Measurements from ENCODE around the gene DDIT3.

Gene DDIT3

GRCh38 chr12:57487597-57488401 lies 32.5 kb downstream of the DDIT3 start, which contains the start of gene MARS1:
Gene MARS1 (plus strand): TSS chr12:57488068. CDS start chr12:57488091, 23 bp downstream.
- DNase-seq (ENCODE audit: low read depth in 2 of 3, low spot score in 2 of 3) = peak in 2 of 3 experiments; percentile 80 to 83

DNA sequence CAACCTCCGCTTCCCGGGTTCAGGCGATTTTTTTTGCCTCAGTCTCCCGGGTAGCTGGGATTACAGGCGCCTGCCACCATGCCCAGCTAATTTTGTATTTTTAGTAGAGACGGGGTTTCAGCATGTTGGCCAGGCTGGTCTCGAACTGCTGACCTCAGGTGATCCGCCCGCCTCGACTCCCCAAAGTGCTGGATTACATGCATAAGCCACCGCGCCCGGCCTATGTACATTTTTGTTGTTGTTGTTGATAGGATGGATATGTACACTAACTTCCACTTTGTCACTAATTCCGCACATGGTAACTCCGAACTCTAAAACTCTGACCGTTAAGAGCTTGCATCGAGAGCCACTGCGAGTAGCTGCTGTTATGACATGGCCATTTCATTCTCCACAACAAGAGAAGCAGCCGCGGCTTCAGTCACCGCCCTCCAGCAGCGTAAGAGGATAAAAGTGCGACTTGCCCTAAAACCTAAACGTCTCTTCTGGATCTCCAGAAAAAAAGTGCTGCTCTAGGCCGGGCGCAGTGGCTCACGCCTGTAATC lies 33.2 kb downstream of the DDIT3 start:
- DNase-seq (ENCODE audit: low read depth in 2 of 3, low spot score in 2 of 3) = no peak

GRCh38 chr12:57485695-57486094 lies 34.6 kb downstream of the DDIT3 start:
- DNase-seq (ENCODE audit: low read depth in 2 of 3, low spot score in 2 of 3) = no peak

- no peak for DNase-seq (ENCODE audit: low read depth in 2 of 3, low spot score in 2 of 3)
Observed at GRCh38 chr12:57483466-57483865, 36.8 kb downstream of the DDIT3 start.

- no peak for DNase-seq (ENCODE audit: low read depth in 2 of 3, low spot score in 2 of 3)
Observed at GRCh38 chr12:57481671-57482070, 38.6 kb downstream of the DDIT3 start.

- DNase-seq (ENCODE audit: low read depth in 2 of 3, low spot score in 2 of 3) = no peak
Observed at GRCh38 chr12:57479376-57480115, 40.8 kb downstream of the DDIT3 start, which contains the start of gene ARHGAP9. Gene ARHGAP9 (minus strand): TSS chr12:57479866. CDS start chr12:57479406, 460 bp downstream.

DNA sequence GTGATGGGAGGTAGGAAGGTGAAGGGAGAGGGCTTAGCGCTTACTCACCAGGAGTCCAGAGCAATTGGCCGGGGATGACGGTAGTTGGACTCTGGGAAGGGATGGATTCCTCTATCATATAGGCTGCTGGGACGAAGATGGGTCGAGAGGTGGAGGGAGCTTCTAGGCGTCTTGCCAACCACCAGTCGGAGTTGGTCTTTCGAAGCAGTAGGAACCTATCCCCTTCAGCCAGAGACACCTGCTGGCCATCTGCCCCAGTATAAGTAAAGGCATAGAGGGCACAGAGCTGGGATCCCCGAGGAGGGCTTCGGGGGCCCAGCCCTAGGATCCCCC lies 41.3 kb downstream of the DDIT3 start:
- no peak for DNase-seq (ENCODE audit: low read depth in 2 of 3, low spot score in 2 of 3)

DNA sequence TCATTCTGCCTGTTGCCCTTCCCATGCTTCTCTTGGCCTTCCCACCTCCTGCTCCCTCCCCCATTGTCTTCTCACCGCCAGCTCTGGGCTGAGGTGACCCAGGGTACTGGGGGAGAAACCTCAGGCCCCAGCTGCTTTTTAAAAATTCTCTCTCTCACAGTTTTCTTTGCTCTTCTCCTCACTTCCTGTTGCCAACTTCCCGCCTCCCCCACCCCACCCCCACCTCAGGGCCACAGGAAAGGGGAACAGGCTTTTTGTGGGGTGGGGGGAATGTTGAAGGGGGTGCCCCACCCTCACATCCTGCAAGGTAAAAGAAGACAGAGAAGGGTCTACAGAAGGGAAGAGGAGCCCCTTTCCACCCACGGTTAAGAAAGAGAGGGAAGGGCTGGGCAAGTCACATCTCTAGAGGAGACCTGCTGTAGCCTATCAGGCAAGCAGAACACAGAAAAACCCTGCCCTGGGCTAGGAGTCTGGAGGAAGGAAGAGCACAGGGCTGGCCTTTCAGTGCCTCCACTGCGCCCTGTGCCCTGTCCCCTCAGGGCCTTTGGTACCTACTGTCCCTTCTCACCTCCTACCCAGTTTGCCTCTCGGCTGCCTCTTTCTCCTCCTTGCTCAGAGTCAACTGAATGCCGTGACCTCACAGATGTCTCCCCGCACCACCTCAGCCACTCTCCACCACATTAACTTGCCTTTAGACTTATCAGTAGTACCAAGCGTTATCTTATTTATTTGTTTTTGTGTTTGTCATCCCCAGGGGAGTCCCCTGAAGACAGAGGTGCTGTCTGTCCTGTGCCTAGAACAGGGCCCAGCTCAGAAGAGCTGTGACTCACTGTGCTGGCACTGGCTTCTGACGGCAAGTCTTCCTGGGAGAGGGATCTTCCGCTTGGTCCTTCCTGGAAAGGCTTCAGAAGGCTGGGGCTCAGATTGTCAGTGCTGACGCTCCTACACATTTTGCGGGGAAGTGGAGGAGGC lies 42.3 kb downstream of the DDIT3 start:
- DNase-seq (ENCODE audit: low read depth in 2 of 3, low spot score in 2 of 3) = no peak

DNA sequence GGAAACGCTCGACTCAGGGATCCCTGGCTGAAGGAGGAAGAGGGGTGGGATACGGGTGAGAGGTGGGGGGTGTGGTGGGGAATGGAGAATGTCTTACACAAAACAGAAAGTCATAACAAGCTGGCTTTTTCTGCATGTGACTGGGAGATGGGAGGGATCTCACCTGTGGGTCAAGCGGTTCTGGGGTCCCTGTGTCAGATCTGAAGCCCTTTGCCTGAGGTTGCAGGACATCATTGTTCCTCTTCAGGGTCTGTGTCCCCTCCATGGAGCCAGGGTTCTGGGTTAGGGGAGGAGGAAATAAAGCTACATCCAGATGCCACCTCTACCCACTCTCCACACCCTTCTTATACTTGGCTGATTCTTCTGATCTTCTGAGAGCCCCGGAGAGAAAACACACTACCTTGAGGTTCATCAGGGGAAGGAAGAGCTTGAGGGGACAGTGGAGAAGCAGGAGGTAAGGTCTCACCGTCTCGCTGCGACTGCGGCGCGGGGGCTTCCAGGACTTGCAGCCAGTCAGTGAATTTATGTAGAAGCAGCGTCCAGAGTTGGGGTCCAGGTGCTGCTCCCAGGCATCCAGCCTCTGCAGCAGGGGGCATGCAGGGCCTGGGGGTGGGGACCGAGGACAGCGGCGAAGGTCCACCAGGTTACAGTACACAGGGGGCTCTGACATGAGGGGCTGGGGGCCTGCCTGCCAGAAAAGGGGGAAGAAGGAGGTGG lies 43.2 kb downstream of the DDIT3 start:
- DNase-seq (ENCODE audit: low read depth in 2 of 3, low spot score in 2 of 3) = no peak

- DNase-seq (ENCODE audit: low read depth in 2 of 3, low spot score in 2 of 3) = no peak
Observed at GRCh38 chr12:57476162-57476992, 43.9 kb downstream of the DDIT3 start.

DNA sequence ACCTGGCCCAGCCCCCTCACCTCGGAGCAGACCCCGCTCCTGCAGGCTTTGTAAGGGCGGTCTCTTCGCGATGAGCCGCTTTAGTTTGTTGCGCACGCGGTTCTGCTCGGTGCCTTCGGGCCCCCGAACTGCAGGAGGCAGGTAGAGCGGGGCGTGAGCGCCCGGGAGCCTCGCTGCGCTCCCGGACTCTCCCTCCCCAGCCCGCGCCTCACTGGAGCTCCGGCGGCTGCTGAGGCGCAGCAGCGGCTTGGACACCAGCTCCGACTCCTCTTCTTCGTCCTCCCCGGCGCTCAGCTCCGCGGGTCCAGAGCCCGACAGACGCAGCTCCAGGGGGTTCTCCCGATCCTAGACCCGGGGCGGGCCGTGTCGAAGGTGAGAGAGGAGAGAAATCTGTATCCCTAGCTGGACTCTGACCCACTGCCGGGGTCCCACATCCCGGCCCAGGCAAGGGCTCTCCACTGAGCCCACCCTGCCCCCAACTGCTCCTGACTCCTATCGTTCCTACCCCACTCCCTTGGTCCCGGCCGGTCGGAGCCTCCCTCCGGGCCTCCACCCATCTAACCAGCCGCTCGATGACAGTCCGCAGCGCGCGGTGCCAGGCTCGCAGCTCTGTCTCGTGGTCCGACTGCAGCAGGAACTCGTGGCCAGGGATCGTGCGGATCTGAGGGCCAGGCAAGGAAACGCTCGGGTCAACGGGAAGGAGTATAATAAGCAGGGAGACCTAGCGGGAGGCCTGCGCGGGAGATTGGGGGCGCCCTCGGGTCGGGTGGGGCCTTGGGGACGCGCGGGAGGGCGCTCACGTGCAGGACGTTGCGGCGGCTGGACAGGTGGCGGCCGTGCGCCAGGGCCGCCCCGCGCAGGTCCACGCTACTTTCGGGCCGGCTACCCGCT lies 44.8 kb downstream of the DDIT3 start:
- DNase-seq (ENCODE audit: low read depth in 2 of 3, low spot score in 2 of 3) = no peak

- DNase-seq (ENCODE audit: low read depth in 2 of 3, low spot score in 2 of 3) = no peak
Observed at GRCh38 chr12:57474862-57475261, 45.5 kb downstream of the DDIT3 start.

GRCh38 chr12:57474430-57474829 lies 45.9 kb downstream of the DDIT3 start:
- DNase-seq (ENCODE audit: low read depth in 2 of 3, low spot score in 2 of 3) = no peak

- no peak for DNase-seq (ENCODE audit: low read depth in 2 of 3, low spot score in 2 of 3)
Observed at GRCh38 chr12:57473886-57474285, 46.4 kb downstream of the DDIT3 start.

GRCh38 chr12:57473392-57473791 lies 46.9 kb downstream of the DDIT3 start:
- no peak for DNase-seq (ENCODE audit: low read depth in 2 of 3, low spot score in 2 of 3)

GRCh38 chr12:57472391-57472790 lies 47.9 kb downstream of the DDIT3 start:
- DNase-seq (ENCODE audit: low read depth in 2 of 3, low spot score in 2 of 3) = no peak

DNA sequence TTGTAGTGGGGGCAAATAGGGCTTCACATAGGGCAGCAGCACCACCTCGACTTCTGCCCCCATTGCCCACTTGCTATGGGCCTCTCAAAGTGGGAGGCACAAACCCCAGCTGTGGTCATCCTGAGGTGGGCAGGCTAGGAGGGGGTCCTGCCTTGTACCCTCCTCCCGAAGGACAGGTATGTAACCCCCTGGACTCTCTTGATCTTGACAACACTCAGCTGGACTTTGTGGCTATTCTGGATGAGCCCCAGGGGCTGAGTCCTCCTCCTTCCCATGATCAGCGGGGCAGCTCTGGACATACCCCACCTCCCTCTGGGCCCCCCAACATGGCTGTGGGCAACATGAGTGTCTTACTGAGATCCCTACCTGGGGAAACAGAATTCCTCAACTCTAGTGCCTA lies 48.7 kb downstream of the DDIT3 start:
- DNase-seq (ENCODE audit: low read depth in 2 of 3, low spot score in 2 of 3) = no peak

GRCh38 chr12:57470970-57471656 lies 49.2 kb downstream of the DDIT3 start:
- DNase-seq (ENCODE audit: low read depth in 2 of 3, low spot score in 2 of 3) = no peak

All from activated CD8-positive, alpha-beta memory T cell treated with anti-CD3 and anti-CD28 coated beads for 48 hours (primary cell).